H54 (cell line): Measurements from ENCODE around the gene OR7G2.

Experiments
- DNase-seq: peaks from one replicate; pipeline ENCODE4 v3.0.0; 2011; ENCODE audit warnings: low spot score, mixed read lengths; ENCODE audit not compliant: insufficient read length
- FAIRE-seq: peaks from 3 replicates; lab custom pipeline; 2011; peaks lifted over from hg19 to GRCh38; lab: Jason Lieb, UNC
- POLR2A ChIP-seq: IDR thresholded peaks from 2 replicates; pipeline ENCODE4 v1.6.1; 2011; ENCODE audit warnings: low read depth, mild to moderate bottlenecking, low read length

OR7G2 gene

DNA sequence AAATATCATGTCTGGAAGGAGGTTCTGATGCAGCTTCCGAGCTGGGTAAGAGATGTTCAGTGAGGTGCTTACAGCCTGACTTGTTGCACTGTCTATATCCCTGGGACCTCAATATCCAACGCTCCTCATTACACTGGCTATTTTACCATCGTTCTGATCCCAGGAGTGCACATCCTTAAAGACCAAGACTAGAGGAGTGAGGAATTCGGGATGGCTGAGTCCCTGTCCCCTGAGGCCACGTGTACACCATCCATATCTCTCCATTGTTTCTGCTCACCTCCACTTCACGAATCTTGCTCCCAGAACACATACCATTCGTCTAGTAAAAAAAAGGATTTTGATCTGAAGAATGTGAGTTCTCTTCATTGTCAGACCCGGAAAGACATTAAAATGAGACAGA lies at the start of gene OR7G2:
OR7G2 (minus strand) TSS at position 101 of the 400 bp plus-strand sequence. CDS start 4,232 bp downstream, outside the sequence.
- no peak for TF ChIP-seq POLR2A
- FAIRE-seq: no peak
- no peak for DNase-seq

- no peak for TF ChIP-seq POLR2A
- FAIRE-seq: no peak
- DNase-seq: no peak
These were observed 49.0 kb upstream of the OR7G2 start for GRCh38 chr19:9156304-9156703.

DNA sequence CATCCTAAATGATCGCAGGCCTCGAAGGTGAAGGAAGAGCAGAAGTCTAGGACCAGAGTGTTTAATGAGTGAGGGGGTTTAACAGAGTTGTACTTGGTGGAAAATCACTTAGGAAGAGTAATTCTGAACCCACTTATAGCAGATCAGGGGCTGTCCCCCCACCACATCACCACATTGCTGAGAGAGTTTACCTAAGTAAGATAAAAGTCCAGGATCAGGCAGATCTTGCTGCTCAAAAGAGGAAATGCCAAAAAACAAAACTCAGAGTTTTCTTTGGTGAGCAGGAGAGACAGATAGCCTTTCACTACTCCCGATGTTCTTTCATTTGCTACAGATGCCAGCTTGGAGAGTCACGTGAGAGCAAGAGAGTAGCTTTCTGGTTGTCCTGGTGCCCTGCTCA lies 48.3 kb upstream of the OR7G2 start:
- FAIRE-seq: no peak
- no peak for TF ChIP-seq POLR2A
- no peak for DNase-seq

- DNase-seq (no peak), FAIRE-seq (no peak)
- no peak for TF ChIP-seq POLR2A
These were observed 44.1 kb upstream of the OR7G2 start for GRCh38 chr19:9151367-9151766.

- TF ChIP-seq POLR2A: no peak
- no peak for DNase-seq
- FAIRE-seq: no peak
These were observed 43.4 kb upstream of the OR7G2 start for GRCh38 chr19:9150650-9151049.

GRCh38 chr19:9149997-9150396 lies 42.7 kb upstream of the OR7G2 start:
- no peak for DNase-seq
- no peak for FAIRE-seq
- no peak for TF ChIP-seq POLR2A

DNA sequence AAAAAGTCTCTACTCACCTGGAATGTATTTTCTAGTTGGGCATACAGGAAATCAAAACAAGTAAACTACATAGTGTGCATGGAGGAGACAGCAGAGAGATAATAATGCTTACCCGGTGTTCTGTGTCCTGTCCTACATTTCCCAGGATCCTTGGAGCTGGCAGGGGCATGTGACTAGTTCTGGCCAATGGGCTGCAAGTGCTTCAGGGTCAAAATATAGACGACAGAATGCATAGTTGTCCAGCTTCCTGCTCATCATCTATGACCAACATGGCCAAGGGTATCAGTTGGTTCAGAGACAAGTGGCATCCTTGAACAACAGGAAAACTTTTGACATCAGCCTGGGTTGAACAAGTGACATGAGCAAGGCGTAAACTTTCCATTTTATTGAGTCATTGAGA lies 41.4 kb upstream of the OR7G2 start:
- DNase-seq: no peak
- FAIRE-seq: no peak
- no peak for TF ChIP-seq POLR2A

DNA sequence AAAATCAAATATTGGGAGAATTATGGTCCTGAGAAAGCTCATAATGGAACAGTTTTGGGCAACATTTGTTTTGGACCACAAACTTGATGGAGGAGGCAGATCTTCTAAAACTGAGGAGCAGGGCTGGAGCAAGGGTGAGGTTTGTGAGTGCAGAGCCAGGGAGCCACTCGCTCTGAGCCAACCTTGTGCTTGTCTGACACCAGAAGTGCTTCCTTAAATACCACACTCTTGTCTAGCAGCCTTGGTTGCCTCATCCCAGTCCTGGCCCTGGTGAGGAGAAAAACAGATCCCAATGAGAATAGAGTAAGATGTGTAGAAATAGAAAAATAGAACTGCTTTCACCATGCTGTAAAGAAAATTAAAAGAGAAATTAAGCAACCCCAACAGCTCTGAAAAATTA lies 39.6 kb upstream of the OR7G2 start:
- DNase-seq (no peak), FAIRE-seq (no peak)
- no peak for TF ChIP-seq POLR2A

GRCh38 chr19:9144920-9145319 lies 37.6 kb upstream of the OR7G2 start:
- no peak for DNase-seq
- no peak for TF ChIP-seq POLR2A
- FAIRE-seq: no peak

GRCh38 chr19:9140159-9140874 lies 33.0 kb upstream of the OR7G2 start, which contains the start of gene ZNF317:
ZNF317 (plus strand) TSS chr19:9140397; CDS start chr19:9156017, 15,620 bp downstream.
- TF ChIP-seq POLR2A: peak; percentile 61
- DNase-seq (peak; percentile 58), FAIRE-seq (peak; percentile 90)

DNA sequence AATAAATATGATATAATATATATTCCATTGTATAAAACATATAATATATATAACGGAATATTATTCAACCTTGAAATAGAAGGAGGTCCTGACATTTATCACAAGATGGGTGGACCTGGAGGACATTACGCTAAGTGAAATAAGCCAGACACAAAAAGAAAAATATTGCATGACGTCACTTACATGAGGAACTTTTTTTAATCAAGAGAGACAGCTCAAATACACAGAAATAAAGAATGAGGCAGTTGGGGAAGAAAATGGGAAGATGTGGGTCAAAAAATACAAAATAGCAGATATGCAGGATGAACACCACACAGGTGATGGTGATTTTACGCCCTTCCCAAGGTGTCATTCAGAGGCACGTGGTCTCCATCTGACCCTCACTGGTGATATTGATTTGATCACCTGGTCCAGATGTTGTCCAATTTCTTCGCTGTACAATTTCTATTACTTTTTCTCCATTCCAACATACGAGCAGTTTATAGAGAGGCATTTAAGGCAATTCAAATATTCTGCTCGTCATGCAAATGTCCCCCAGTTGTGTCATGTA lies 32.4 kb upstream of the OR7G2 start:
- TF ChIP-seq POLR2A: no peak
- FAIRE-seq (no peak), DNase-seq (no peak)

DNA sequence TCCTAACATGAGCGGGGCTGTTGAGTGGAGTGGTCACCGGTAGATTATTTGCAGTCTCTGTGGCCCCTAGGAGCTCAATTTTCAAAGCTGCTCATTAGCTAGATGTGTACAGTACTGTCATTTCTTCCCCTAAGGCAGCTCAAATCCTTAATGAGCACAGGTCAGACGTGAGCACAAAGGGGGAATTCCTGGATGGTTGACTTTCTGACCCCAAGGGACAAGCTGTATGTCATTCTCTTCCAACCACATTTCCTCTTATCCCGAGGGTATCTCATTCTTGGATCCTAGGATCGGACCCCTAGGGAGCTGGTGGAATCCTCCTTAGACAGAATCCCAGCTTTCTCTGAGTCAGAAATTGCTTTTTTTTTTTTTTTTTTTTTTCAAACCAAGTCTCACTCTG lies 25.1 kb upstream of the OR7G2 start:
- TF ChIP-seq POLR2A: no peak
- no peak for FAIRE-seq

DNA sequence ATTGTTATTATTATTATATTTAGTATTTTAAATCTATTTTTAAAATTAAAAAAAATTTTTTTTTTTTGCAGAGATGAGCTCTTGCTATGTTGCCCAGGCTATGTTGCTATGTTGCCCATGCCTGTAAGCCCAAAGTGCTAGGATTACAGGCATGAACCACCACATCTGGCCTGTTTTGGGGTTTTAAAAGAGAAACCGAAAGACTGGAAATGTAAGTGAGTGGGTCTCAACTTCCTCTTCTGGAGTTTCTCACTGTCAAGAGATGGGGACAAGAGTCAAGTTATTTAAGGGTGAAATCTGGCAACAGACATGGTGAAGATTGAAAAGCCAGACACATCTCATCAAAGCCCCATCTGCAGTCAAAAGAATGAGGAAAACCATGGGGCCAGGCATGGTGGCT lies 23.7 kb upstream of the OR7G2 start:
- no peak for TF ChIP-seq POLR2A
- DNase-seq (no peak), FAIRE-seq (no peak)

More for the DNA sequence above, 25.1 kb upstream of the OR7G2 start:
- no peak for DNase-seq

DNA sequence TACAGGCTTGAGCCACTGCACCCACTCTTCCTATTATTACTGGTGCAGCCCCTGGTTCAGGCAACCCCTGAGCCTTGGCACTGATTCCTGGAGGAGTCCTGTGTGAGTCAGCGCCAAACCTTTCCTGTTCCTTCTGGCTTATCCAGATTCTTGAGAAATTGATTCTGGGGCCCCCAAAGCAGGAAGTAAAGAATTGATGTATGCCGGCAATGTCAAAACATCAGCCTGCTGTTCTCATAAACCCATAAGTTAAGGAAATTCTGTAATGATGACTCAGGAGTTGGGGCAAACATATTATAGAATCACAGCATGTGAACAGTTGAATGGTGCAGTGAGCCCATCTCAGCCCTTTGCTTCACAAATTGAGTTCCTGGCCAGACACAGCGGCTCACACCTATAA lies 20.9 kb upstream of the OR7G2 start:
- TF ChIP-seq POLR2A: no peak
- FAIRE-seq (peak; percentile 74), DNase-seq (peak; percentile 64)

- FAIRE-seq (no peak), DNase-seq (no peak)
- no peak for TF ChIP-seq POLR2A
These were observed 19.7 kb upstream of the OR7G2 start, which contains the start of gene OR7G3 for GRCh38 chr19:9126900-9127405. OR7G3 (minus strand) TSS chr19:9126950; CDS start chr19:9126950, 0 bp downstream.

DNA sequence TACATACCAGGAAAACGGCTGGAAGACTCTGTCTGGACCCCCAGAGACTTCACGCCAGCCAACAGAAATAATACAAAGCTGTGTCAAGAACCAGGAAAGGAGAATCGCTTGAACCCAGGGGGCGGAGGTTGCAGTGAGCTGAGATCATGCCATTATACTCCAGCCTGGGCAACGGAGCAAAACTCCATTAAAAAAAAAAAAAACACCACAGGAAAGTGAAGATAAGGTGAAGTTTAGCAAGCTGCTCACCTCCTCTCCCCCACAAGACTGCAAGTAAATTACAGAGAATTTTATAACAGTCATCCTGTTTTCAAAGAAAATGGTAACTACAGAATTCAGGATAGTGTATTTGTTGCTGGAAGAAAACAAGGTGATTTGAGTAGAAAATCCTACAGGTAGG lies 9.3 kb upstream of the OR7G2 start:
- no peak for TF ChIP-seq POLR2A
- no peak for FAIRE-seq

More for the DNA sequence above, 9.3 kb upstream of the OR7G2 start:
- no peak for DNase-seq
